Measurements from ENCODE around the gene KIAA1671.

GRCh38 chr22:25176175-25176574 is 223.7 kb downstream of the KIAA1671 start:
- TF ChIP-seq, protein P1, sequence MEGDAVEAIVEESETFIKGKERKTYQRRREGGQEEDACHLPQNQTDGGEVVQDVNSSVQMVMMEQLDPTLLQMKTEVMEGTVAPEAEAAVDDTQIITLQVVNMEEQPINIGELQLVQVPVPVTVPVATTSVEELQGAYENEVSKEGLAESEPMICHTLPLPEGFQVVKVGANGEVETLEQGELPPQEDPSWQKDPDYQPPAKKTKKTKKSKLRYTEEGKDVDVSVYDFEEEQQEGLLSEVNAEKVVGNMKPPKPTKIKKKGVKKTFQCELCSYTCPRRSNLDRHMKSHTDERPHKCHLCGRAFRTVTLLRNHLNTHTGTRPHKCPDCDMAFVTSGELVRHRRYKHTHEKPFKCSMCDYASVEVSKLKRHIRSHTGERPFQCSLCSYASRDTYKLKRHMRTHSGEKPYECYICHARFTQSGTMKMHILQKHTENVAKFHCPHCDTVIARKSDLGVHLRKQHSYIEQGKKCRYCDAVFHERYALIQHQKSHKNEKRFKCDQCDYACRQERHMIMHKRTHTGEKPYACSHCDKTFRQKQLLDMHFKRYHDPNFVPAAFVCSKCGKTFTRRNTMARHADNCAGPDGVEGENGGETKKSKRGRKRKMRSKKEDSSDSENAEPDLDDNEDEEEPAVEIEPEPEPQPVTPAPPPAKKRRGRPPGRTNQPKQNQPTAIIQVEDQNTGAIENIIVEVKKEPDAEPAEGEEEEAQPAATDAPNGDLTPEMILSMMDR (conservative IDR thresholded peaks at IDR 0.05; ENCODE audit: low read depth, low read length), result no peak
- no peak for TF ChIP-seq EZH2 (IDR thresholded peaks at IDR 0.05; ENCODE audit: low read length, unreplicated experiment)
